GM23338 (cell line): ENCODE data around the gene BMPER.

ENCODE experiments used
- CREB1 ChIP-seq: fragments of 250-450 bp; sonication (Bioruptor Pico); IDR thresholded peaks from 2 replicates; pipeline ENCODE4 v1.5.0; 2020; ENCODE audit warnings: low read depth, mild to moderate bottlenecking, moderate library complexity
- CTCF ChIP-seq, 2 experiments: fragments of 200-600 bp in 1 of 2; sonication (generic) in 1 of 2; conservative IDR thresholded peaks; 2 replicates each; pipeline versions ENCODE4 v1.5.1 to v1.6.1; 2016 to 2017; ENCODE audit warnings: antibody characterized with exemption in 2 of 2, low read depth in 2 of 2, mild to moderate bottlenecking in 2 of 2, moderate library complexity in 1 of 2
- EZH2 ChIP-seq: fragments of 200-600 bp; sonication (generic); IDR thresholded peaks from one replicate; pipeline ENCODE4 v1.8.0; 2017; ENCODE audit warnings: antibody characterized with exemption, mild to moderate bottlenecking, low read depth; ENCODE audit not compliant: unreplicated experiment
- EZH2phosphoT487 ChIP-seq: fragments of 200-600 bp; sonication (generic); IDR thresholded peaks from one replicate; pipeline ENCODE4 v1.8.1; 2018; ENCODE audit warnings: antibody characterized with exemption; ENCODE audit not compliant: unreplicated experiment
- JUNB ChIP-seq: IDR thresholded peaks from one replicate; pipeline ENCODE4 v1.6.1; 2016; ENCODE audit warnings: antibody characterized with exemption; ENCODE audit not compliant: unreplicated experiment
- NANOG ChIP-seq: IDR thresholded peaks from 2 replicates; pipeline ENCODE4 v1.6.1; 2016; ENCODE audit warnings: antibody characterized with exemption, borderline replicate concordance
- POLR2AphosphoS5 ChIP-seq: IDR thresholded peaks from 2 replicates; pipeline ENCODE4 v1.6.1; 2016; ENCODE audit warnings: antibody characterized with exemption, low read depth
- REST ChIP-seq: IDR thresholded peaks from one replicate; pipeline ENCODE4 v1.6.1; 2018; ENCODE audit warnings: antibody characterized with exemption; ENCODE audit not compliant: unreplicated experiment
- STAT1 ChIP-seq: IDR thresholded peaks from one replicate; pipeline ENCODE4 v1.6.1; 2016; ENCODE audit warnings: antibody characterized with exemption; ENCODE audit not compliant: unreplicated experiment
- ZNF114 ChIP-seq: fragments of 250-450 bp; sonication (Bioruptor Pico); IDR thresholded peaks from 2 replicates; pipeline ENCODE4 v1.5.0; 2020; ENCODE audit warnings: mild to moderate bottlenecking, moderate library complexity
- ZNF331 ChIP-seq: fragments of 250-450 bp; sonication (Bioruptor Pico); IDR thresholded peaks from 2 replicates; pipeline ENCODE4 v1.5.0; 2020; ENCODE audit warnings: low read depth, mild to moderate bottlenecking, moderate library complexity
- ZNF462 ChIP-seq: fragments of 250-450 bp; sonication (Bioruptor Pico); IDR thresholded peaks from 2 replicates; pipeline ENCODE4 v1.5.0; 2020; ENCODE audit warnings: mild to moderate bottlenecking, moderate library complexity
- TF ChIP-seq, protein P1 (sequence below): IDR thresholded peaks from 2 replicates; pipeline ENCODE4 v1.6.1; 2016; ENCODE audit warnings: antibody characterized with exemption

DNA sequence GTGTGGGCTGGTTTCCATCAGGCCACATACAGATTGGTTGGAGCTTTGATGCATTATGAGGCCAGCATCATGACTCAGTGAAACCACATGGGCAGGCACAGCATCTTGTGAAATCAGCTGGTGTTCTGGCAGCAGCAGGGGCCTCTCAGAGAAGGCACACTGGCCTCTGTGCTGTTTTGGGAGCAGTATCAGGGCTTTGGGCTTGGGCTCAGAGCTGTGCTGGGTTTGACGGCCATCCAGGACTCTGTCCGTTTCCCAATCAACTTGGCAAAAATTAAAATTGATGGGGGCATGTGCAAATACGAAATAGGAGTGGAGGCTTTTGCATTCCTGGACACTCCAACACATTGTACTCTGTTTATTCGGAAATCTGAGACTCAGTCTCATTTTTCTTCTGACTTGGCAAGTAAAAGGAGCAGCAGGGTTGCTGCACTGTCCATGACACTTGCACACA is 190.9 kb downstream of the BMPER start:
- TF ChIP-seq CTCF (conservative IDR thresholded peaks at IDR 0.05; ENCODE audit: low read depth in 2 of 2) (no peak), REST (no peak), POLR2AphosphoS5 (no peak), EZH2 (no peak), STAT1 (no peak), EZH2phosphoT487 (no peak), NANOG (no peak), ZNF114 (no peak), JUNB (no peak), CREB1 (CRISPR knock-in tag) (no peak), ZNF462 (no peak), ZNF331 (CRISPR knock-in tag) (no peak)
- TF ChIP-seq, protein P1, sequence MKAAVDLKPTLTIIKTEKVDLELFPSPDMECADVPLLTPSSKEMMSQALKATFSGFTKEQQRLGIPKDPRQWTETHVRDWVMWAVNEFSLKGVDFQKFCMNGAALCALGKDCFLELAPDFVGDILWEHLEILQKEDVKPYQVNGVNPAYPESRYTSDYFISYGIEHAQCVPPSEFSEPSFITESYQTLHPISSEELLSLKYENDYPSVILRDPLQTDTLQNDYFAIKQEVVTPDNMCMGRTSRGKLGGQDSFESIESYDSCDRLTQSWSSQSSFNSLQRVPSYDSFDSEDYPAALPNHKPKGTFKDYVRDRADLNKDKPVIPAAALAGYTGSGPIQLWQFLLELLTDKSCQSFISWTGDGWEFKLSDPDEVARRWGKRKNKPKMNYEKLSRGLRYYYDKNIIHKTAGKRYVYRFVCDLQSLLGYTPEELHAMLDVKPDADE, result no peak
